H9 (cell line): ENCODE results near the gene RNF181. TPM values are rescaled to one million over a fixed set of nuclear protein-coding genes. Genes with fewer than 3 reads are reported as not detected.

ENCODE experiments used
- DNase-seq: peaks from one replicate; pipeline ENCODE4 v3.0.0-alpha.2; 2017
- H2AFZ ChIP-seq: one replicate; pipeline ENCODE4 v1.6.1; 2013; ENCODE audit warnings: mild to moderate bottlenecking, low read length, control low read depth, moderate library complexity
- H2AK5ac ChIP-seq: 2 replicates; pipeline ENCODE4 v1.6.1; 2013; ENCODE audit warnings: low read length, control low read depth, mixed read lengths; ENCODE audit not compliant: insufficient read length
- H2BK120ac ChIP-seq: one replicate; pipeline ENCODE4 v1.6.1; 2013; ENCODE audit warnings: low read depth, mild to moderate bottlenecking, low read length, control low read depth, inconsistent platforms; ENCODE audit not compliant: poor library complexity, severe bottlenecking
- H2BK12ac ChIP-seq: 2 replicates; pipeline ENCODE4 v1.6.1; 2013; ENCODE audit warnings: low read length, control low read depth, mixed read lengths, low read depth; ENCODE audit not compliant: insufficient read length
- H2BK15ac ChIP-seq: 2 replicates; pipeline ENCODE4 v1.6.1; 2013; ENCODE audit warnings: low read depth, low read length, control low read depth
- H2BK20ac ChIP-seq: one replicate; pipeline ENCODE4 v1.6.1; 2013; ENCODE audit warnings: low read depth, mild to moderate bottlenecking, low read length, control low read depth, inconsistent platforms; ENCODE audit not compliant: poor library complexity, severe bottlenecking
- H2BK5ac ChIP-seq: 2 replicates; pipeline ENCODE4 v1.6.1; 2013; ENCODE audit warnings: low read length, control low read depth, mixed read lengths; ENCODE audit not compliant: insufficient read length
- H3K14ac ChIP-seq: 2 replicates; pipeline ENCODE4 v1.6.1; 2013; ENCODE audit warnings: low read length, control low read depth; ENCODE audit not compliant: insufficient read depth
- H3K18ac ChIP-seq: 2 replicates; pipeline ENCODE4 v1.6.1; 2013; ENCODE audit warnings: low read depth, mild to moderate bottlenecking, mixed read lengths, low read length, control low read depth; ENCODE audit not compliant: insufficient read length
- H3K23ac ChIP-seq: 2 replicates; pipeline ENCODE4 v1.6.1; 2013; ENCODE audit warnings: low read length, control low read depth, mixed read lengths, low read depth; ENCODE audit not compliant: insufficient read length
- H3K23me2 ChIP-seq: 2 replicates; pipeline ENCODE4 v1.6.1; 2013; ENCODE audit warnings: low read depth, mild to moderate bottlenecking, mixed read lengths, low read length, control low read depth; ENCODE audit not compliant: insufficient read length, poor library complexity, severe bottlenecking
- H3K27ac ChIP-seq: 2 replicates; pipeline ENCODE4 v1.5.1; 2013; ENCODE audit warnings: low read length, control low read depth, mixed read lengths, low read depth; ENCODE audit not compliant: insufficient read length
- H3K27me3 ChIP-seq: 2 replicates; pipeline ENCODE4 v1.6.1; 2013; ENCODE audit warnings: low read length, control low read depth, inconsistent platforms; ENCODE audit not compliant: insufficient read depth
- H3K4ac ChIP-seq: 2 replicates; pipeline ENCODE4 v1.6.1; 2013; ENCODE audit warnings: low read depth, mild to moderate bottlenecking, control low read depth, inconsistent platforms, low read length, moderate library complexity
- H3K4me1 ChIP-seq: 2 replicates; pipeline ENCODE4 v1.6.1; 2013; ENCODE audit warnings: low read length, control low read depth, inconsistent platforms; ENCODE audit not compliant: insufficient read depth
- H3K4me2 ChIP-seq: 2 replicates; pipeline ENCODE4 v1.6.1; 2013; ENCODE audit warnings: low read length, control low read depth, mixed read lengths; ENCODE audit not compliant: insufficient read length, insufficient read depth
- H3K56ac ChIP-seq: 2 replicates; pipeline ENCODE4 v1.6.1; 2013; ENCODE audit warnings: low read depth, mild to moderate bottlenecking, mixed read lengths, low read length, control low read depth; ENCODE audit not compliant: insufficient read length
- H3K79me1 ChIP-seq: 2 replicates; pipeline ENCODE4 v1.6.1; 2013; ENCODE audit warnings: low read depth, mild to moderate bottlenecking, moderate library complexity, low read length, control low read depth, inconsistent platforms; ENCODE audit not compliant: insufficient read depth, poor library complexity, severe bottlenecking
- H3K79me2 ChIP-seq: 2 replicates; pipeline ENCODE4 v1.6.1; 2013; ENCODE audit warnings: low read length, control low read depth, inconsistent platforms; ENCODE audit not compliant: insufficient read depth
- H3K9ac ChIP-seq: 2 replicates; pipeline ENCODE4 v1.6.1; 2013; ENCODE audit warnings: low read length, control low read depth, mixed read lengths; ENCODE audit not compliant: insufficient read length; ENCODE audit errors: extremely low read depth
- H3K9me3 ChIP-seq: one replicate; pipeline ENCODE4 v1.6.1; 2013; ENCODE audit warnings: low read depth, low read length, inconsistent platforms; ENCODE audit not compliant: control insufficient read depth
- H3T11ph ChIP-seq: one replicate; pipeline ENCODE4 v1.6.1; 2013; ENCODE audit warnings: mild to moderate bottlenecking, low read length, control low read depth, inconsistent platforms
- H4K20me1 ChIP-seq: one replicate; pipeline ENCODE4 v1.6.1; 2013; ENCODE audit not compliant: control insufficient read depth, insufficient read length, insufficient read depth
- H4K5ac ChIP-seq: 2 replicates; pipeline ENCODE4 v1.6.1; 2013; ENCODE audit warnings: low read depth, mild to moderate bottlenecking, mixed read lengths, low read length, control low read depth; ENCODE audit not compliant: insufficient read length
- H4K8ac ChIP-seq: replicated peaks from 2 replicates; pipeline ENCODE4 v1.6.1; 2013; ENCODE audit warnings: low read length, control low read depth, mixed read lengths, low read depth; ENCODE audit not compliant: insufficient read length
- H4K91ac ChIP-seq: 2 replicates; pipeline ENCODE4 v1.6.1; 2013; ENCODE audit warnings: low read depth, mild to moderate bottlenecking, moderate library complexity, mixed read lengths, low read length, control low read depth; ENCODE audit not compliant: insufficient read length
- H3K27ac Mint-ChIP-seq, 3 experiments: 2 replicates in 2 of 3; 3 replicates in 1 of 3; pipeline ENCODE4 v1.8.0; 2020 to 2021; ENCODE audit warnings: mixed read lengths in 3 of 3, mild to moderate bottlenecking in 1 of 3, moderate library complexity in 1 of 3
- H3K27me3 Mint-ChIP-seq: 2 replicates; pipeline ENCODE4 v1.8.0; 2021; ENCODE audit warnings: low read depth, mild to moderate bottlenecking, moderate library complexity, mixed read lengths
- H3K36me3 Mint-ChIP-seq, 3 experiments: 2 replicates in 2 of 3; 3 replicates in 1 of 3; pipeline ENCODE4 v1.8.0; 2020 to 2021; ENCODE audit warnings: low read depth in 3 of 3, mixed read lengths in 3 of 3; ENCODE audit not compliant: insufficient read depth in 1 of 3
- H3K4me1 Mint-ChIP-seq, 2 experiments: 2 replicates each; pipeline ENCODE4 v1.8.0; 2020; ENCODE audit warnings: mixed read lengths in 2 of 2
- H3K4me3 Mint-ChIP-seq, 2 experiments: 2 replicates in 1 of 2; 3 replicates in 1 of 2; pipeline ENCODE4 v1.8.0; 2020 to 2021; ENCODE audit warnings: mild to moderate bottlenecking in 2 of 2, mixed read lengths in 2 of 2, moderate library complexity in 1 of 2
- H3K9me3 Mint-ChIP-seq, 2 experiments: 2 replicates in 1 of 2; 3 replicates in 1 of 2; pipeline ENCODE4 v1.8.0; 2020; ENCODE audit warnings: mild to moderate bottlenecking in 2 of 2, mixed read lengths in 2 of 2, moderate library complexity in 1 of 2
- WGBS: extraction: QIAGEN DNeasy Blood & Tissue Kit; methylation state at CpG from one replicate; pipeline ENCODE4 v1.1.7; 2013; ENCODE audit warnings: missing lambda C conversion rate, low lambda C conversion rate, mixed read lengths; ENCODE audit not compliant: insufficient read length; ENCODE audit errors: extremely low coverage; 5-methylcytosine and 5-hydroxymethylcytosine counted together
- total RNA-seq: library from RNA; stranded (reverse); gene quantifications from 2 replicates; pipeline ENCODE4 v1.2.1, GENCODE V29; 2021
- TF ChIP-seq, protein P1 (sequence below): fragments of 200-600 bp; sonication (generic); conservative IDR thresholded peaks from 3 replicates; pipeline ENCODE4 v1.8.0; 2021; ENCODE audit warnings: antibody characterized with exemption, mild to moderate bottlenecking

The RNF181 gene
- total RNA-seq, 1 experiment from 2014 or later: 122 TPM

DNA sequence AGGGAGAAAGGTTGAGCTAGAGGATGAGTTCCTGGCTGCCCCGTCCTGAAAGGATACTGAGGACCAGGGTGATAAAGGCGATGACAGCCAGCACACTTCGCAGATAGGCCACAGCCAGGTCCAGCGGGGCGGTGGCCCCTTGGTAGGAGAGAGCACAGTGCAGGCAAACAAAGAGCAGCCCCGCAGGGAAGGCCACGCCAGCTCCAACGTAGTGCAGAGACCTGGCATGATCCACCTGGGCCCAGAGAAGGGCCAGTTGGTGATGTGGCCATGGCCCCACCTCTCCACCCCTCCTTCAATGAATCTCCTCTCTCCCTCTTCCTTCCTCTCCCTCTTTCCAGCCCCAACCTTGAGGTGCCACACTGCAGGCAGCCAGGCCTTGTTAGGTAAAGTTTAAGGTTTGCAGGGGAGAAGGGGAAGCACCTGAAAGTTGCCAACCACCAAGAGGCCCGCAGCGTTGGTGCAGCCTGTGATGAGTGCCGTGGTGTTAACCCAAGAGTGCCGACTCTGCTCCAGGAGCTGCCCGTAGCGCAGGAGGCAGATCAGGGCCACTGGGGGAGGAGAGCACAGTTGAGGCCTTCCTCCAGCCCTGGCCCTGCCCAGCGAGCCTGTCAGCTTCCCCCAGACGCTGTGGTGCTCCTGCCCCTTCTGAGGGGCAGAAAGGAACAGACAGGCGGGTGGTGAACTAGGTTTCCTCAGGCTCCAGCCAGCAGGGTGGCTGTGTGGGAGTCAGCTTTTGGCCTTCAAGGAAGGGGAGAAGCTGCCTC, 4.1 kb downstream of the RNF181 start:
- H2AK5ac ChIP-seq: no peak overlapping the region
- TF ChIP-seq, protein P1, sequence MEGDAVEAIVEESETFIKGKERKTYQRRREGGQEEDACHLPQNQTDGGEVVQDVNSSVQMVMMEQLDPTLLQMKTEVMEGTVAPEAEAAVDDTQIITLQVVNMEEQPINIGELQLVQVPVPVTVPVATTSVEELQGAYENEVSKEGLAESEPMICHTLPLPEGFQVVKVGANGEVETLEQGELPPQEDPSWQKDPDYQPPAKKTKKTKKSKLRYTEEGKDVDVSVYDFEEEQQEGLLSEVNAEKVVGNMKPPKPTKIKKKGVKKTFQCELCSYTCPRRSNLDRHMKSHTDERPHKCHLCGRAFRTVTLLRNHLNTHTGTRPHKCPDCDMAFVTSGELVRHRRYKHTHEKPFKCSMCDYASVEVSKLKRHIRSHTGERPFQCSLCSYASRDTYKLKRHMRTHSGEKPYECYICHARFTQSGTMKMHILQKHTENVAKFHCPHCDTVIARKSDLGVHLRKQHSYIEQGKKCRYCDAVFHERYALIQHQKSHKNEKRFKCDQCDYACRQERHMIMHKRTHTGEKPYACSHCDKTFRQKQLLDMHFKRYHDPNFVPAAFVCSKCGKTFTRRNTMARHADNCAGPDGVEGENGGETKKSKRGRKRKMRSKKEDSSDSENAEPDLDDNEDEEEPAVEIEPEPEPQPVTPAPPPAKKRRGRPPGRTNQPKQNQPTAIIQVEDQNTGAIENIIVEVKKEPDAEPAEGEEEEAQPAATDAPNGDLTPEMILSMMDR: no peak
- H2BK120ac ChIP-seq: no peak overlapping the region
- H3T11ph ChIP-seq: no peak overlapping the region
- H2AFZ ChIP-seq: no peak overlapping the region
- Mint-ChIP-seq H3K9me3 (no peaks in the 10 kb centered on the region), H3K27me3 (no peaks in the 10 kb centered on the region; the same call in 1 of the 2 replicates), H3K4me3 (no peak overlapping the region), H3K36me3 (peaks cover 0 to 24% (median 21%) of the 10 kb centered on the region in 3 experiments; a peak in 5 of 7 replicates), H3K4me1 (peaks cover 20 to 25% of the 10 kb centered on the region in 2 experiments), H3K27ac (peak overlapping the region in 1 of 3 experiments; percentile 67; a peak in 1 of 7 replicates)
- no peak overlapping the region for H2BK12ac ChIP-seq
- peaks cover 3% of the 10 kb centered on the region; the same call in 1 of the 2 replicates for H3K4me1 ChIP-seq
- no peak overlapping the region for H3K23ac ChIP-seq
- H3K56ac ChIP-seq: no peak overlapping the region
- no peak overlapping the region for H3K14ac ChIP-seq
- no peak overlapping the region for H4K5ac ChIP-seq
- no peak overlapping the region for H3K18ac ChIP-seq
- no peak overlapping the region for H2BK20ac ChIP-seq
- no peaks in the 10 kb centered on the region for H3K79me1 ChIP-seq
- DNase-seq: no peak
- H3K27ac ChIP-seq: no peak overlapping the region
- no peaks in the 10 kb centered on the region for H3K9me3 ChIP-seq
- no peak overlapping the region for H2BK5ac ChIP-seq
- H4K91ac ChIP-seq: no peak overlapping the region
- no peaks in the 10 kb centered on the region for H4K20me1 ChIP-seq
- H3K4ac ChIP-seq: no peak overlapping the region
- H2BK15ac ChIP-seq: no peak overlapping the region
- no peaks in the 10 kb centered on the region for H3K79me2 ChIP-seq
- H3K23me2 ChIP-seq: peaks cover 14% of the 10 kb centered on the region
- H3K9ac ChIP-seq: no peak overlapping the region
- no peak overlapping the region for H4K8ac ChIP-seq
- WGBS: no CpG with 5 or more reads among the region's 17 CpGs
- H3K27me3 ChIP-seq: no peaks in the 10 kb centered on the region
- no peak overlapping the region for H3K4me2 ChIP-seq
